HCT116 (cell line): ENCODE data around the gene HAO1. TPM values are rescaled to one million over a fixed set of nuclear protein-coding genes. Genes with fewer than 3 reads are reported as not detected.

Source experiments
- ATAC-seq: fragments of 200-7000 bp; cut with Tn5 transposase; 2 replicates; pipeline ENCODE4 v1.9.1; 2020; ENCODE audit warnings: mild to moderate bottlenecking, moderate library complexity
- BruUV-seq: library from RNA; stranded (reverse); fragments of 400-500 nt; replicated peaks from 2 replicates; lab custom pipeline; 2021; lab: Mats Ljungman, UMichigan
- CTCF ChIA-PET: fragments of 300-600 bp; sonication (Branson Sonifier 250); formaldehyde crosslinking; loops from one replicate; lab custom pipeline; 2021; ENCODE audit warnings: antibody characterized with exemption; lab: Charles Lee
- POLR2A ChIA-PET: fragments of 300-600, 350-600 bp; sonication (Branson Sonifier 250); formaldehyde crosslinking; loops from one replicate; lab custom pipeline; 2021; ENCODE audit warnings: antibody characterized with exemption; lab: Charles Lee
- RAD21 ChIA-PET, 2 experiments: fragments of 300-600 bp; sonication (Branson Sonifier 250); formaldehyde crosslinking; loops; one replicate each; lab custom pipeline; 2023; ENCODE audit warnings: low total read pairs in 2 of 2; ENCODE audit not compliant: uncharacterized antibody in 2 of 2, unreplicated experiment in 2 of 2, low non-redundant PET in 1 of 2; lab: Charles Lee
- DNase-seq: peaks from one replicate; pipeline ENCODE4 v3.0.0-alpha.2; 2010; ENCODE audit warnings: low read depth, low spot score
- H2AFZ ChIP-seq: fragments of 200-600 bp; shearing (Covaris generic), sonication (generic); 2 replicates; pipeline ENCODE4 v1.6.1; 2017; ENCODE audit warnings: low read depth, mixed run types, mixed read lengths, antibody characterized with exemption, low read length; ENCODE audit not compliant: poor library complexity, severe bottlenecking
- H3K27ac ChIP-seq: 2 replicates; pipeline ENCODE4 v1.5.1; 2012; ENCODE audit warnings: low read depth, low read length
- H3K27me3 ChIP-seq: fragments of 200-600 bp; sonication (generic); 2 replicates; pipeline ENCODE4 v1.6.1; 2016; ENCODE audit warnings: mixed run types, low read length, mixed read lengths; ENCODE audit not compliant: insufficient read depth
- H3K36me3 ChIP-seq, 2 experiments: fragments of 200-500 bp in 1 of 2; fragments of 200-600 bp in 1 of 2; sonication (Bioruptor generic) in 1 of 2; sonication (generic) in 1 of 2; 2 replicates each; pipeline versions ENCODE4 v1.5.1 to v1.6.1; 2014 to 2016; ENCODE audit warnings: low read length in 2 of 2, inconsistent platforms in 1 of 2, mixed read lengths in 1 of 2, mixed run types in 1 of 2; ENCODE audit not compliant: insufficient read depth in 2 of 2, control insufficient read depth in 1 of 2
- H3K4me1 ChIP-seq, 2 experiments: fragments of 200-600 bp in 1 of 2; sonication (generic) in 1 of 2; 2 replicates each; pipeline versions ENCODE4 v1.5.1 to v1.6.1; 2012 to 2017; ENCODE audit warnings: low read length in 2 of 2, inconsistent platforms in 1 of 2, mild to moderate bottlenecking in 1 of 2, mixed read lengths in 1 of 2, mixed run types in 1 of 2, moderate library complexity in 1 of 2; ENCODE audit not compliant: insufficient read depth in 2 of 2, control insufficient read depth in 1 of 2
- H3K4me2 ChIP-seq: fragments of 200-600 bp; sonication (generic); 2 replicates; pipeline ENCODE4 v1.6.1; 2017; ENCODE audit warnings: mixed run types, low read length, mixed read lengths
- H3K4me3 ChIP-seq, 2 experiments: fragments of 200-600 bp in 1 of 2; sonication (generic) in 1 of 2; replicated peaks in 1 of 2; 2 replicates each; pipeline ENCODE4 v1.5.1; 2011 to 2016; ENCODE audit warnings: low read length in 2 of 2, control low read depth in 1 of 2, low read depth in 1 of 2, mild to moderate bottlenecking in 1 of 2, mixed read lengths in 1 of 2, mixed run types in 1 of 2
- H3K79me2 ChIP-seq: fragments of 200-600 bp; sonication (generic); 2 replicates; pipeline ENCODE4 v1.6.1; 2017; ENCODE audit warnings: mild to moderate bottlenecking, mixed run types, low read length, moderate library complexity, mixed read lengths; ENCODE audit not compliant: insufficient read depth
- H3K9ac ChIP-seq: fragments of 200-600 bp; sonication (generic); 2 replicates; pipeline ENCODE4 v1.6.1; 2016; ENCODE audit warnings: low read length, mixed read lengths
- H3K9me2 ChIP-seq: fragments of 200-600 bp; sonication (generic), shearing (Covaris generic); 2 replicates; pipeline ENCODE4 v1.6.1; 2017; ENCODE audit warnings: mixed run types, mild to moderate bottlenecking, moderate library complexity; ENCODE audit not compliant: insufficient read depth
- H3K9me3 ChIP-seq, 2 experiments: fragments of 200-500 bp in 1 of 2; fragments of 200-600 bp in 1 of 2; sonication (Bioruptor generic) in 1 of 2; sonication (generic) in 1 of 2; 2 replicates each; pipeline ENCODE4 v1.6.1; 2014 to 2017; ENCODE audit warnings: low read length in 2 of 2, mixed read lengths in 2 of 2, inconsistent platforms in 1 of 2, low read depth in 1 of 2, mild to moderate bottlenecking in 1 of 2, mixed run types in 1 of 2, moderate library complexity in 1 of 2; ENCODE audit not compliant: control insufficient read depth in 1 of 2, insufficient read depth in 1 of 2
- H4K20me1 ChIP-seq: fragments of 200-600 bp; sonication (generic), shearing (Covaris generic); 2 replicates; pipeline ENCODE4 v1.6.1; 2017; ENCODE audit warnings: mixed run types, mild to moderate bottlenecking, moderate library complexity; ENCODE audit not compliant: insufficient read depth
- CEBPB ChIP-seq: IDR thresholded peaks from 2 replicates; pipeline ENCODE4 v1.6.1; 2012; ENCODE audit warnings: low read depth
- EZH2 ChIP-seq: fragments of 200-600 bp; sonication (generic); IDR thresholded peaks from 2 replicates; pipeline ENCODE4 v1.6.1; 2017; ENCODE audit warnings: antibody characterized with exemption, mixed run types
- EZH2phosphoT487 ChIP-seq: fragments of 200-600 bp; IDR thresholded peaks from 2 replicates; pipeline ENCODE4 v1.6.1; 2018; ENCODE audit warnings: antibody characterized with exemption, borderline replicate concordance
- FOSL1 ChIP-seq: IDR thresholded peaks from 2 replicates; pipeline ENCODE4 v1.6.1; 2012; ENCODE audit warnings: low read depth
- JUND ChIP-seq: IDR thresholded peaks from 2 replicates; pipeline ENCODE4 v1.6.1; 2012
- POLR2A ChIP-seq: IDR thresholded peaks from 2 replicates; pipeline ENCODE4 v1.7.0; 2011; ENCODE audit warnings: borderline replicate concordance; ENCODE audit not compliant: insufficient read depth, insufficient read length; ENCODE audit errors: extremely low read depth
- POLR2AphosphoS5 ChIP-seq: IDR thresholded peaks from 2 replicates; pipeline ENCODE4 v1.6.1; 2011; ENCODE audit warnings: mild to moderate bottlenecking, low read depth, low read length, moderate library complexity
- RAD21 ChIP-seq: IDR thresholded peaks from 2 replicates; pipeline ENCODE4 v1.6.1; 2012; ENCODE audit warnings: low read depth, mild to moderate bottlenecking
- SP1 ChIP-seq: IDR thresholded peaks from 2 replicates; pipeline ENCODE4 v1.6.1; 2012; ENCODE audit warnings: low read depth
- TCF7L2 ChIP-seq: IDR thresholded peaks from 2 replicates; pipeline ENCODE4 v1.7.0; 2011; ENCODE audit warnings: borderline replicate concordance, inconsistent platforms; ENCODE audit not compliant: insufficient read depth, insufficient read length; ENCODE audit errors: extremely low read depth
- YY1 ChIP-seq: IDR thresholded peaks from 2 replicates; pipeline ENCODE4 v1.6.1; 2011; ENCODE audit warnings: low read length, low read depth, moderate library complexity, mild to moderate bottlenecking; ENCODE audit not compliant: insufficient replicate concordance; ENCODE audit errors: extremely low read depth
- ZFX ChIP-seq: fragments of 450-650 bp; IDR thresholded peaks from 2 replicates; pipeline ENCODE4 v1.6.1; 2017
- ZNF274 ChIP-seq: fragments of 200-500 bp; sonication (Bioruptor generic); IDR thresholded peaks from 2 replicates; pipeline ENCODE4 v1.6.1; 2014; ENCODE audit warnings: mild to moderate bottlenecking, low read depth, low read length, inconsistent platforms
- intact Hi-C: fragments of 100-400 bp; cut with micrococcal nuclease; formaldehyde crosslinking; loops from 2 replicates; pipeline ENCODE4 v1.10.0; 2022
- total RNA-seq: library from RNA; stranded (reverse); gene quantifications from one replicate; pipeline ENCODE4 v1.2.1, GENCODE V29; 2021; ENCODE audit not compliant: unreplicated experiment
- TF ChIP-seq, protein P1 (sequence below), 3 experiments: fragments of 200-600 bp in 1 of 3; sonication (generic) in 1 of 3; IDR thresholded peaks in 2 of 3; conservative IDR thresholded peaks in 1 of 3; 2 replicates each; pipeline ENCODE4 v1.5.1; 2012 to 2017; ENCODE audit warnings: low read depth in 2 of 3, low read length in 2 of 3, antibody characterized with exemption in 1 of 3, borderline replicate concordance in 1 of 3, control low read depth in 1 of 3, mild to moderate bottlenecking in 1 of 3, mixed read lengths in 1 of 3, mixed run types in 1 of 3, moderate library complexity in 1 of 3; ENCODE audit not compliant: insufficient read depth in 1 of 3
- TF ChIP-seq, protein P2 (sequence below): IDR thresholded peaks from 2 replicates; pipeline ENCODE4 v1.6.1; 2012
- TF ChIP-seq, protein P3 (sequence below): IDR thresholded peaks from 2 replicates; pipeline ENCODE4 v1.6.1; 2012; ENCODE audit warnings: low read depth
- TF ChIP-seq, protein P4 (sequence below): IDR thresholded peaks from 2 replicates; pipeline ENCODE4 v1.6.1; 2012
- TF ChIP-seq, protein P5 (sequence below): IDR thresholded peaks from 2 replicates; pipeline ENCODE4 v1.6.1; 2011; ENCODE audit warnings: mild to moderate bottlenecking, low read length, moderate library complexity; ENCODE audit not compliant: insufficient replicate concordance; ENCODE audit errors: extremely low read depth

HAO1 gene
- total RNA-seq, 1 experiment from 2014 or later, result 0.12 TPM

DNA sequence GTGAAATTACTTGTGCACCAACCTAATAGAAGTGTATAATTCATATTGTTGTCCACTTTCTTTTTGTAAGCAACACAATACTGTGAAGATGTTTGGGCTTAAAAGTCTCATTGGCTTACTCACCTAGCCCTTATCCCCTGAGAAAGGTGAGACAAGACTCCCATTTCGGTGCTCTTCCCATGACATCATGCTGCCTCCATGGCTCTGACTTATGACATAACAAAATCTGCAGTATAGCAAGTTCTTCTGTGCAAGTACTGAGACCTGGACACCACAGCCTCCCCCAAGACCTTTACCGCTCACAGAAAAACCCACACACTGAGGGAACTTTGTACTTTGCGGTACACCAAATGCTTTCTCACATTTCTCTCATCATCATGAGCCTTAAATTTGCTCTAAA, 50.5 kb downstream of the HAO1 start (continued):
- TF ChIP-seq, protein P1, sequence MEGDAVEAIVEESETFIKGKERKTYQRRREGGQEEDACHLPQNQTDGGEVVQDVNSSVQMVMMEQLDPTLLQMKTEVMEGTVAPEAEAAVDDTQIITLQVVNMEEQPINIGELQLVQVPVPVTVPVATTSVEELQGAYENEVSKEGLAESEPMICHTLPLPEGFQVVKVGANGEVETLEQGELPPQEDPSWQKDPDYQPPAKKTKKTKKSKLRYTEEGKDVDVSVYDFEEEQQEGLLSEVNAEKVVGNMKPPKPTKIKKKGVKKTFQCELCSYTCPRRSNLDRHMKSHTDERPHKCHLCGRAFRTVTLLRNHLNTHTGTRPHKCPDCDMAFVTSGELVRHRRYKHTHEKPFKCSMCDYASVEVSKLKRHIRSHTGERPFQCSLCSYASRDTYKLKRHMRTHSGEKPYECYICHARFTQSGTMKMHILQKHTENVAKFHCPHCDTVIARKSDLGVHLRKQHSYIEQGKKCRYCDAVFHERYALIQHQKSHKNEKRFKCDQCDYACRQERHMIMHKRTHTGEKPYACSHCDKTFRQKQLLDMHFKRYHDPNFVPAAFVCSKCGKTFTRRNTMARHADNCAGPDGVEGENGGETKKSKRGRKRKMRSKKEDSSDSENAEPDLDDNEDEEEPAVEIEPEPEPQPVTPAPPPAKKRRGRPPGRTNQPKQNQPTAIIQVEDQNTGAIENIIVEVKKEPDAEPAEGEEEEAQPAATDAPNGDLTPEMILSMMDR (IDR thresholded peaks at IDR 0.05 in 2 of 3, conservative IDR thresholded peaks at IDR 0.05 in 1 of 3; ENCODE audit: borderline replicate concordance in 1 of 3, insufficient read depth in 1 of 3, low read depth in 2 of 3, low read length in 2 of 3), result no peak
- TF ChIP-seq SP1 (no peak), ZFX (no peak), POLR2A (no peak), EZH2 (no peak)
- TF ChIP-seq, protein P2, sequence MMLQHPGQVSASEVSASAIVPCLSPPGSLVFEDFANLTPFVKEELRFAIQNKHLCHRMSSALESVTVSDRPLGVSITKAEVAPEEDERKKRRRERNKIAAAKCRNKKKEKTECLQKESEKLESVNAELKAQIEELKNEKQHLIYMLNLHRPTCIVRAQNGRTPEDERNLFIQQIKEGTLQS, result no peak

DNA sequence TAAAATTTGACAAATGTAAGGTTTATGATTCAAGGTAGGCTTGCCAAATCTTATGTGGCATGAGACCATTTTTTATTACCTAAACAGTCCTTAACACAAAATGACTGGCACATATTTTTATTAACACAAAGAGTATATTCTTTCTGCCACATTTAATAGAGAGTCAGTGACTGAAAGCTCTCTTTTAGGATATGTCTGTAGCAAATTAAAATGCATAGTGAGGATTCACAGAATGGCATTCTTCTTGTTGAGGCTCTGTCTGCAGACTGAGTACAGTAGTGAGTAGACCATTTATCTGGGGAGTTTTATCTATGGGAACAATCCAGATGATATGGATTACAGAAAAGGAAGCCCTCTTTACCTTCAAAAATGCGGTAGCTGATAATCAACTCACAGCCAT, 56.5 kb downstream of the HAO1 start:
- no peaks in the 10 kb centered on the region for H3K79me2 ChIP-seq
- H3K9ac ChIP-seq, result no peak overlapping the region
- POLR2A ChIA-PET, result no interaction called here
- no peaks in the 10 kb centered on the region; the same call in 1 of the 2 replicates for H3K27me3 ChIP-seq
- no peak for ATAC-seq
- no TSS peak for BruUV-seq
- no peaks in the 10 kb centered on the region; the same call in 1 of the 2 replicates for H4K20me1 ChIP-seq
- H3K4me2 ChIP-seq, result no peak overlapping the region
- intact Hi-C loops, result no loop called here
- H3K27ac ChIP-seq, result no peak overlapping the region
- no peaks in the 10 kb centered on the region for H3K36me3 ChIP-seq
- CTCF ChIA-PET, result no interaction called here
- no peaks in the 10 kb centered on the region for H3K4me1 ChIP-seq
- no peak overlapping the region for H3K4me3 ChIP-seq
- DNase-seq, result no peak
- RAD21 ChIA-PET, result no interaction called here
- H3K9me2 ChIP-seq, result no peaks in the 10 kb centered on the region
- no peak overlapping the region for H2AFZ ChIP-seq
- no peaks in the 10 kb centered on the region for H3K9me3 ChIP-seq
- no peak for TF ChIP-seq JUND
- no peak for TF ChIP-seq YY1
- no peak for TF ChIP-seq EZH2
- TF ChIP-seq ZNF274, result no peak
- TF ChIP-seq FOSL1, result no peak
- no peak for TF ChIP-seq RAD21
- TF ChIP-seq POLR2AphosphoS5, result no peak
- TF ChIP-seq CEBPB, result no peak
- no peak for TF ChIP-seq TCF7L2
- TF ChIP-seq, protein P3, sequence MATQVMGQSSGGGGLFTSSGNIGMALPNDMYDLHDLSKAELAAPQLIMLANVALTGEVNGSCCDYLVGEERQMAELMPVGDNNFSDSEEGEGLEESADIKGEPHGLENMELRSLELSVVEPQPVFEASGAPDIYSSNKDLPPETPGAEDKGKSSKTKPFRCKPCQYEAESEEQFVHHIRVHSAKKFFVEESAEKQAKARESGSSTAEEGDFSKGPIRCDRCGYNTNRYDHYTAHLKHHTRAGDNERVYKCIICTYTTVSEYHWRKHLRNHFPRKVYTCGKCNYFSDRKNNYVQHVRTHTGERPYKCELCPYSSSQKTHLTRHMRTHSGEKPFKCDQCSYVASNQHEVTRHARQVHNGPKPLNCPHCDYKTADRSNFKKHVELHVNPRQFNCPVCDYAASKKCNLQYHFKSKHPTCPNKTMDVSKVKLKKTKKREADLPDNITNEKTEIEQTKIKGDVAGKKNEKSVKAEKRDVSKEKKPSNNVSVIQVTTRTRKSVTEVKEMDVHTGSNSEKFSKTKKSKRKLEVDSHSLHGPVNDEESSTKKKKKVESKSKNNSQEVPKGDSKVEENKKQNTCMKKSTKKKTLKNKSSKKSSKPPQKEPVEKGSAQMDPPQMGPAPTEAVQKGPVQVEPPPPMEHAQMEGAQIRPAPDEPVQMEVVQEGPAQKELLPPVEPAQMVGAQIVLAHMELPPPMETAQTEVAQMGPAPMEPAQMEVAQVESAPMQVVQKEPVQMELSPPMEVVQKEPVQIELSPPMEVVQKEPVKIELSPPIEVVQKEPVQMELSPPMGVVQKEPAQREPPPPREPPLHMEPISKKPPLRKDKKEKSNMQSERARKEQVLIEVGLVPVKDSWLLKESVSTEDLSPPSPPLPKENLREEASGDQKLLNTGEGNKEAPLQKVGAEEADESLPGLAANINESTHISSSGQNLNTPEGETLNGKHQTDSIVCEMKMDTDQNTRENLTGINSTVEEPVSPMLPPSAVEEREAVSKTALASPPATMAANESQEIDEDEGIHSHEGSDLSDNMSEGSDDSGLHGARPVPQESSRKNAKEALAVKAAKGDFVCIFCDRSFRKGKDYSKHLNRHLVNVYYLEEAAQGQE, result no peak
- TF ChIP-seq, protein P4, sequence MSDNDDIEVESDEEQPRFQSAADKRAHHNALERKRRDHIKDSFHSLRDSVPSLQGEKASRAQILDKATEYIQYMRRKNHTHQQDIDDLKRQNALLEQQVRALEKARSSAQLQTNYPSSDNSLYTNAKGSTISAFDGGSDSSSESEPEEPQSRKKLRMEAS, result no peak
- no peak for TF ChIP-seq ZFX
- TF ChIP-seq, protein P5, sequence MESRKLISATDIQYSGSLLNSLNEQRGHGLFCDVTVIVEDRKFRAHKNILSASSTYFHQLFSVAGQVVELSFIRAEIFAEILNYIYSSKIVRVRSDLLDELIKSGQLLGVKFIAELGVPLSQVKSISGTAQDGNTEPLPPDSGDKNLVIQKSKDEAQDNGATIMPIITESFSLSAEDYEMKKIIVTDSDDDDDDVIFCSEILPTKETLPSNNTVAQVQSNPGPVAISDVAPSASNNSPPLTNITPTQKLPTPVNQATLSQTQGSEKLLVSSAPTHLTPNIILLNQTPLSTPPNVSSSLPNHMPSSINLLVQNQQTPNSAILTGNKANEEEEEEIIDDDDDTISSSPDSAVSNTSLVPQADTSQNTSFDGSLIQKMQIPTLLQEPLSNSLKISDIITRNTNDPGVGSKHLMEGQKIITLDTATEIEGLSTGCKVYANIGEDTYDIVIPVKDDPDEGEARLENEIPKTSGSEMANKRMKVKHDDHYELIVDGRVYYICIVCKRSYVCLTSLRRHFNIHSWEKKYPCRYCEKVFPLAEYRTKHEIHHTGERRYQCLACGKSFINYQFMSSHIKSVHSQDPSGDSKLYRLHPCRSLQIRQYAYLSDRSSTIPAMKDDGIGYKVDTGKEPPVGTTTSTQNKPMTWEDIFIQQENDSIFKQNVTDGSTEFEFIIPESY, result no peak
- no peak for TF ChIP-seq EZH2phosphoT487
